IPS DF 6.9 (cell line): ENCODE measurements around the gene ZNF543.
"Not testable (repeated sequence)": the region's sequence is repeated elsewhere in the genome, so short reads cannot be mapped to it uniquely, and the experiment has no call there.

Experiments
- DNase-seq: peaks from one replicate; pipeline ENCODE4 v3.0.0-alpha.2; 2013; ENCODE audit warnings: low read depth, low spot score
- H3K27ac ChIP-seq: one replicate; pipeline ENCODE4 v1.5.1; 2013; ENCODE audit warnings: low read length, control low read depth
- H3K27me3 ChIP-seq: 2 replicates; pipeline ENCODE4 v1.6.1; 2013; ENCODE audit warnings: mild to moderate bottlenecking, low read length; ENCODE audit not compliant: control insufficient read depth, insufficient read depth
- H3K36me3 ChIP-seq: 2 replicates; pipeline ENCODE4 v1.6.1; 2013; ENCODE audit warnings: low read length; ENCODE audit not compliant: control insufficient read depth, insufficient read depth
- H3K4me1 ChIP-seq: 2 replicates; pipeline ENCODE4 v1.6.1; 2013; ENCODE audit warnings: low read length; ENCODE audit not compliant: control insufficient read depth, insufficient read depth
- H3K4me3 ChIP-seq: 2 replicates; pipeline ENCODE4 v1.5.1; 2013; ENCODE audit warnings: mild to moderate bottlenecking, low read length
- H3K9me3 ChIP-seq: 2 replicates; pipeline ENCODE4 v1.6.1; 2013; ENCODE audit warnings: low read length, inconsistent platforms; ENCODE audit not compliant: control insufficient read depth, insufficient read depth
- WGBS: extraction: QIAGEN DNeasy Blood & Tissue Kit; methylation state at CpG from one replicate; pipeline ENCODE4 v1.1.7; 2013; ENCODE audit warnings: mixed read lengths, missing lambda C conversion rate; ENCODE audit not compliant: insufficient read length, insufficient coverage; 5-methylcytosine and 5-hydroxymethylcytosine counted together

Gene ZNF543

DNA sequence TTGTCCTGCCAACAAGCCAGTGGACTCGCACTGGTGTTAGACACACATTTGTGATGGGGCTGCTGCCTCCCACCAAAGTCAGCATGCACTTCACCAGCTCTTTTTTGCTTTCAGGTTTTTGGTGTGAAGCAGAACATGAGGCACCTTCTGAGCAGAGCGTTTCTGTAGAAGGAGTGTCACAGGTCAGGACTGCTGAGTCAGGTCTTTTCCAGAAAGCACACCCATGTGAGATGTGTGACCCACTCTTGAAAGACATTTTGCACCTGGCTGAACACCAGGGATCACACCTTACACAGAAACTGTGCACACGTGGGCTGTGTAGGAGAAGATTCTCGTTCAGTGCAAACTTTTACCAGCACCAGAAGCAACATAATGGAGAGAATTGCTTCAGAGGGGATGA is 35.6 kb downstream of the ZNF543 start:
- H3K4me3 ChIP-seq, result no peak overlapping the region
- no peak for DNase-seq
- no peaks in the 10 kb centered on the region for H3K4me1 ChIP-seq
- H3K27ac ChIP-seq, result no peak overlapping the region
- no CpG with 5 or more reads among the region's 4 CpGs for WGBS
- H3K27me3 ChIP-seq, result no peaks in the 10 kb centered on the region
- no peaks in the 10 kb centered on the region for H3K9me3 ChIP-seq
- H3K36me3 ChIP-seq, result peaks cover 23% of the 10 kb centered on the region; the same call in 1 of the 2 replicates

DNA sequence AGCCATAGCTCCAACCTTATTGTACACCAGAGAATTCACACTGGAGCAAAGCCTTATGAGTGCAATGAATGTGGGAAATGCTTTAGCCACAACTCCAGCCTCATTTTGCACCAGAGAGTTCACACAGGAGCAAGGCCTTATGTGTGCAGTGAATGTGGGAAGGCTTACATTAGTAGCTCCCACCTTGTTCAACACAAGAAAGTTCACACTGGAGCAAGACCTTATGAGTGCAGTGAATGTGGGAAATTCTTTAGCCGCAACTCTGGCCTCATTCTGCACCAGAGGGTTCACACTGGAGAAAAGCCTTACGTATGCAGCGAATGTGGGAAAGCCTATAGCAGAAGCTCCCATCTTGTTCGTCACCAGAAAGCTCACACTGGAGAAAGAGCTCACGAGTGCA is 37.1 kb downstream of the ZNF543 start:
- WGBS, result no CpG with 5 or more reads among the region's 5 CpGs

DNA sequence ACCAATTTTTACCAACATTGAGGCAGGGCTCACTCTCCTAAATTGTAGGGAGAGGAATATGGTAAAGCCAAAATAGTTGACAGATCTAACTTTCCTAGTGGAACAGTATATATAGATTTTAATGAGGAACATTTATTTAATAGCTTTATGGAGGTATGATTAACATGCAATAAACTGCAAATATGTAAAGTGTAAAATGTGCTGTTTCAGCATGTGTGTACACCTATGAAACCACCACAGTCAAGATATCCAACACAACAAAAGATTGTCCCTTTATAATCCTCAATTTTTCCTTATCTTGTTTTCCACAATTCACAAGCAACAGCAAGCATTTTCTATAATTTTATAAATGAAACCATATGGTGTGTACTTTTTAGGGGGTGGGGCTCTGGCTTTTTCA is 39.0 kb downstream of the ZNF543 start:
- DNase-seq, result no peak
- no peaks in the 10 kb centered on the region for H3K9me3 ChIP-seq
- no peak overlapping the region for H3K27ac ChIP-seq
- no peaks in the 10 kb centered on the region for H3K27me3 ChIP-seq
- H3K36me3 ChIP-seq, result peaks cover 23% of the 10 kb centered on the region; the same call in 1 of the 2 replicates
- H3K4me3 ChIP-seq, result no peak overlapping the region
- no peaks in the 10 kb centered on the region for H3K4me1 ChIP-seq

More for the DNA sequence above, 37.1 kb downstream of the ZNF543 start:
- Histone ChIP-seq H3K4me3 (no peak overlapping the region), H3K27me3 (no peaks in the 10 kb centered on the region), H3K27ac (no peak overlapping the region), H3K36me3 (peaks cover 23% of the 10 kb centered on the region; the same call in 1 of the 2 replicates), H3K9me3 (no peaks in the 10 kb centered on the region), H3K4me1 (no peaks in the 10 kb centered on the region)
- DNase-seq, result no peak

DNA sequence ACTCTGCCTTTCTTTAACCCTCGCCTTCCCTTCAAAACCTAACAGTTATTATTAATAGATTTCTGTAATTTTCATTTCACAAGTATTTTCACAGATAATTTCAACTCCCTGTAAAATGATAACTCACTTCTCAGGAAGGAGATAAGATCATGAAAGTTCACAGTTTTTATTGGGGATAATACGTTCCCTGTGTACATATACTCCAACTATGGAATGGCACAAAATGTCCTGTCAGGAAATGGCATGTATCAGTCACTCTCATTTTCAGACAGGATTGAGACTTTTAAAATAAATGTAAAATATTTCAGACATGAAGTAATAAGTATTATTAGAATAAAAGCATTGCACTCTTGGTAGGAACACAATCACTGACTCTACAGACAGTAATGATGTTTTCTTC is 42.1 kb downstream of the ZNF543 start:
- H3K4me1 ChIP-seq, result no peaks in the 10 kb centered on the region
- H3K36me3 ChIP-seq, result no peaks in the 10 kb centered on the region; the same call in 1 of the 2 replicates
- no peaks in the 10 kb centered on the region for H3K27me3 ChIP-seq
- no CpG with 5 or more reads among the region's 2 CpGs for WGBS
- no peak overlapping the region; the same call in 1 of the 2 replicates for H3K4me3 ChIP-seq
- H3K9me3 ChIP-seq, result no peaks in the 10 kb centered on the region
- H3K27ac ChIP-seq, result no peak overlapping the region
- DNase-seq, result no peak

DNA sequence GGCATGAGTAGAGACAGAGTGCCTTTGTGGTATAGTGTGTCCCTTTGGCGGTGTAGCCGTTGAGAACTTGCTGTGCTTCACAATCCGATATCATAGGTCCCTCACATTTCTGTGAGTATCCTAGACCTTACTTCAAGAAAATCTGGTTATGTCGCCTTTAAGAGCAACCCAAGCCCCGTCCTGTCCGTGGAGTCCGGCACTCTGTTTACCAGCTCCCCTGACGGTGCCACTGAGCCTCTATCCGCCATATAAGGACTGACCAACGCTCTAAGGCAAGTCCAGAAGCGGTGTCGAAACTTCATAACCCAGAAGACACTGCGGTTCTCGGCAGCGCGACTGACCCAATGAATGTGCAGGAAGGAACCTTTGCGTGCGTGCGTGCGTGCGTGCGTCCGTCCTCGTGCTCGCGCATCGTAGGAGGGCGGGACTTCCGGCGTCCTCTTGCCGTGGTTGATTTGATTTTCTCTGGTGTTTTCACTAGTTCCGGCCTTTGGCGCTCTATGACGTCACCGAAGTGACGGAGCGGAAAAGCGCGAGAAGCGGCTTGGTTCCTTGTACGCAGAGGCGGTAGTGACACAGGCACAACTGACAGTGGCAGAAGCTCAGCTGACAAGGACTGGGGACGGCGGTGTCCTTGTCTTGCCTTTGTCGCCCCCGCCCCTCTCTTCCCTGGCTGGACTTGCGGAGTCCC is 42.9 kb downstream of the ZNF543 start, which contains the start of the genes TRAPPC2B and ZNF547:
TRAPPC2B (plus strand) TSS at position 555 of the 691 bp plus-strand sequence. CDS start 1,283 bp downstream, outside the sequence.
ZNF547 (plus strand) TSS at position 555 of the 691 bp plus-strand sequence. CDS start 5,005 bp downstream, outside the sequence.
- Histone ChIP-seq H3K4me3 (peak within 1 kb of the TSS; percentile 66; the same call in 1 of the 2 replicates), H3K27ac (no peak within 1 kb of the TSS), H3K9me3 (no peaks in the 10 kb centered on the region), H3K4me1 (no peaks in the 10 kb centered on the region), H3K36me3 (no peaks in the 10 kb centered on the region; the same call in 1 of the 2 replicates), H3K27me3 (no peaks in the 10 kb centered on the region)
- peak; percentile 98 for DNase-seq
- WGBS, result no CpG with 5 or more reads among the region's 47 CpGs

DNA sequence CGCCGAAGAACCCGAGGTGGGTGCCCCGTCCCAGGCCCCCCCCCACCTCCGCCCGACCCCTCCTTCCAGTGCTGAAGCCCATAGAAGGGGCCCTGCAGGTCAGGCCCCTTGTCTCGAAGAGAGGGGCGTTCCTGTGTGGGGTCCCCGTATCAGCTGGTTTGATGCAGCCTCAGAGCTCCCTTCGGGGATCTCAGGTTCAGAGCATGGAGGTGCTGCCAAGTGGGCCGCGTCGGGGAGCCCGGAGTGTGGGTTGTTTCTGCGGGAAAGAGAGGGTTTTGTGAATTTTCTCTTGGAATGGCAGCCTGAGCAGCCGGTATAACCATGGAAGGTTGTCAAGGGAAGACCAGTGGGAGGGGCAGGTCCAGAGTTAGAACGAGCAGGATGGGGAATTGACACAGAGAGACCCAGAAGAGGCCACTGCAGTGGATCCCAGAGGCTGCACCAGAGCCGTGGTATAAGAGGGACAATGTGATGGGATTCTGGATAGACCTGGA is 43.5 kb downstream of the ZNF543 start:
- Histone ChIP-seq H3K27me3 (no peaks in the 10 kb centered on the region), H3K27ac (no peak overlapping the region), H3K4me3 (peak overlapping the region; percentile 52; the same call in 1 of the 2 replicates), H3K9me3 (no peaks in the 10 kb centered on the region), H3K36me3 (no peaks in the 10 kb centered on the region; the same call in 1 of the 2 replicates), H3K4me1 (no peaks in the 10 kb centered on the region)
- no peak for DNase-seq
- no CpG with 5 or more reads among the region's 18 CpGs for WGBS

DNA sequence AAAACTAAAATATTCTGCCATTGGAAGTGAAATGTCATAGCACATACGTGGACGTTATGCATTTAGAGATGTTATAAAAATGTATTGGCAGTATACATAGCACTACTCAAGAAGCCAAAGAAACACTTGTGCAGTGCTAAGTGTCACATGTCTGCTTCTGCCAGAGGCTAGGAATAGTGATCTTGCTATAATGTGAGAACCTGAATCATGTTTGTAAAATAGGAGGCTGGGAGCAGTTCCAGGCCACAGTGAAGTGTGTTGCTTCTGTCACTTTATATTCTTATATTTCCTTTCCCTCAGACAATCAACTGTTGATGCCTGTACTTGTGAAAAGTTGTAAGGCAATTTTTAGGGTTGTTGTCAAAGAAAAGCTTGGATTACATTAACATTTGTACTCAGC is 46.5 kb downstream of the ZNF543 start:
- Histone ChIP-seq H3K36me3 (no peaks in the 10 kb centered on the region), H3K27ac (no peak overlapping the region), H3K4me3 (no peak overlapping the region), H3K9me3 (no peaks in the 10 kb centered on the region), H3K27me3 (no peaks in the 10 kb centered on the region), H3K4me1 (no peaks in the 10 kb centered on the region)
- no CpG with 5 or more reads among the region's 2 CpGs for WGBS
- no peak for DNase-seq

DNA sequence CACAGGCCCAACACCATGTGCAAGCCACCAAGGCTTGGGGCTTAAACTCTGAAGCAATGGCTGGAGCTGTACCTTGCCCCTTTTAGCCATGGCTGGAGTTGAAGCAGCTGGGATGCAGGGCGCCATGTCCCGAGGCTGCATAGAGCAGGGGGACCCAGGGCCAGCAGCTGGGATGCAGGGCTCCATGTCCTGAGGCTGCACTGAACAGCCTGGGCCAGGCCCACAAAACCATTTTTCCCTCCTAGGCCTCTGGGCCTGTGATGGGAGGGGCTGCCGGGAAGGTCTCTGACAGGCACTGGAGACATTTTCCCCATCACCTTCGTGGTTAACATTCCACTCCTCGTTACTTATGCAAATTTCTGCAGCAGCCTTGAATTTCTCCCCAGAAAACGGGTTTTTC is 53.9 kb downstream of the ZNF543 start:
- WGBS, result no CpG with 5 or more reads among the region's 6 CpGs

DNA sequence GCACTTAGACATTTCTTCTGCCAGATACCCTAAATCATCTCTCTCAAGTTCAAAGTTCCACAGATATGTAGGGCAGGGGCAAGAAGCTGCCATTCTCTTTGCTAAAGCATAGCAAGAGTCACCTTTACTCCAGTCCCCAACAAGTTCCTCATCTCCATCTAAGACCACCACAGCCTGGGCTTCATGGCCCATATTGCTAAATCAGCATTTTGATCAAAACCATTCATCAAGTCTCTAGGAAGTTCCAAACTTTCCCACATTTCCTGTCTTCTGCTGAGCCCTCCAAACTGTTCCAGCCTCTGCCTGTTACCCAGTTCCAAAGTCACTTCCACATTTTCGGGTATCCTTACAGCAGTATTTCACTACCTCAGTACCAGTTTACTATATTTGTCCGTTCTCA is 54.4 kb downstream of the ZNF543 start:
- H3K4me3 ChIP-seq, DNase-seq, H3K36me3 ChIP-seq, H3K27ac ChIP-seq, H3K9me3 ChIP-seq, H3K4me1 ChIP-seq, H3K27me3 ChIP-seq: not testable (repeated sequence)
- WGBS, result no CpG with 5 or more reads among the region's 2 CpGs

More for the DNA sequence above, 53.9 kb downstream of the ZNF543 start:
- Histone ChIP-seq H3K9me3 (peaks cover 5% of the 10 kb centered on the region), H3K4me3 (no peak overlapping the region), H3K27ac (no peak overlapping the region), H3K27me3 (no peaks in the 10 kb centered on the region), H3K36me3 (peaks cover 7% of the 10 kb centered on the region), H3K4me1 (no peaks in the 10 kb centered on the region)
- no peak for DNase-seq

DNA sequence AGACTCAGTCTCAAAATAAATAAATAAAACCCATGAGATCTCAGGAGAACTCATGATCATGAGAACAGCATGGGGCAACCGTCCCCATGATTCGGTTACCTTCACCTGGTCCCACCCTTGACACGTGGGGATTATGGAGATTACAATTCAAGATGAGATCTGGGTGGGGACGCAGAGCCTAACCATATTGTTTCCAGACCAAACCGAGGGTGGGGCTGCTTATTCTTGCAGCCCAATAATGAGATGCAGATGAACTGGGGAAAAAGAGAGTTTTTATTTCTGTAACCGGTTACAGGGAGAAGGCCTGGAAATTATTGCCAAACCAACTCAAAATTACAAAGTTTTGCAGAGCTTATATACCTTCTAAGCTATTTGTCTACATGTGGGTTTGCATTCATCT is 55.9 kb downstream of the ZNF543 start:
- Histone ChIP-seq H3K27ac (no peak overlapping the region), H3K9me3 (peaks cover 5% of the 10 kb centered on the region), H3K36me3 (peaks cover 7% of the 10 kb centered on the region), H3K27me3 (no peaks in the 10 kb centered on the region), H3K4me1 (no peaks in the 10 kb centered on the region), H3K4me3 (no peak overlapping the region)
- DNase-seq, result no peak
- no CpG with 5 or more reads among the region's 6 CpGs for WGBS
